NB4 (cell line): ENCODE results near the gene PAPOLB.

Experiments used
- MYC ChIP-seq: IDR thresholded peaks from 2 replicates; pipeline ENCODE4 v1.6.1; 2011; ENCODE audit warnings: low read depth, low read length
- POLR2A ChIP-seq: IDR thresholded peaks from 2 replicates; pipeline ENCODE4 v1.6.1; 2011; ENCODE audit warnings: mild to moderate bottlenecking; ENCODE audit not compliant: insufficient read length; ENCODE audit errors: extremely low read depth
- TF ChIP-seq, protein P1 (sequence below): IDR thresholded peaks from one replicate; pipeline ENCODE4 v1.5.1; 2012; ENCODE audit warnings: low read depth, low read length
- TF ChIP-seq, protein P2 (sequence below): IDR thresholded peaks from 2 replicates; pipeline ENCODE4 v1.6.1; 2011; ENCODE audit warnings: low read depth, low read length

DNA sequence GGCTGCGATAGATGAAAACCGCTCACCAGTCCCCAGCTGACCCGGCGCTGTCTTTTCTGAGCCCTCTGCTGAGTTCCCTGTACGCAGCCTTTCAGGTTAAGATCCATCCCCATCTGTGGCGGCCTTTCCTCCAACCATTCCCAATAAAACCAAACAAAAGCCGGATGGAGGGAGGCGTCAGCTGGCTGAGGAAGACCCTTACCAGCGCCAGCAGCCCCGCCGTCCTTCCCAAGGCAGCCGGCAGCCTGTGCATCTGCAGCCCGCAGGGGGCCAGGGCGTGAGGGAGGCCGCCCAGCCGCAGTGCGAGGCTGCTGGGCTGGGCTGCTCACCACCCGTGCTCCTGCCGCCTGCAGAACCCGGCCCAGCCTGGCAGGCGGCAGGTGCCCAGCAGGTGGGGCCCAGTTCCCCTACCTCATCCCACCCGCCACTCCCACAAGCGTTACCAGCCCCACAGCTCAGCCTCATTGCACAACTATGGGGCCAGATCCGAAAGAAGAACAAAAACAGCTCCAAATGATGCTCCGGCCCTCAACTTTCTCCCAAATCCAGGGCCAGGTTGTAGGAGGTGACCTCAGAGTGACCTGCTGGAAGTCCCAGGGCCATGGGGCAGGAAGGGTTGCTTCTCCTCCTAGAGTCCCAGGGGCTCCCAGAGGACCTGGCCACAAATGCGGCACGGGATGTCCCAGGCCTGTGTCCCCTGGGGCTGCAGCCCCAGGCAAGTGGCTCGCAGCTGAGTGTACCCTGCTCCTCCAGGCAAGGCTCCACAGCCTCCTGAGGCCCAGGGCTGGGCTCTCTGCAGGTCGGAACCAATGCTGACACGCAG, 23.8 kb downstream of the PAPOLB start:
- TF ChIP-seq, protein P1, sequence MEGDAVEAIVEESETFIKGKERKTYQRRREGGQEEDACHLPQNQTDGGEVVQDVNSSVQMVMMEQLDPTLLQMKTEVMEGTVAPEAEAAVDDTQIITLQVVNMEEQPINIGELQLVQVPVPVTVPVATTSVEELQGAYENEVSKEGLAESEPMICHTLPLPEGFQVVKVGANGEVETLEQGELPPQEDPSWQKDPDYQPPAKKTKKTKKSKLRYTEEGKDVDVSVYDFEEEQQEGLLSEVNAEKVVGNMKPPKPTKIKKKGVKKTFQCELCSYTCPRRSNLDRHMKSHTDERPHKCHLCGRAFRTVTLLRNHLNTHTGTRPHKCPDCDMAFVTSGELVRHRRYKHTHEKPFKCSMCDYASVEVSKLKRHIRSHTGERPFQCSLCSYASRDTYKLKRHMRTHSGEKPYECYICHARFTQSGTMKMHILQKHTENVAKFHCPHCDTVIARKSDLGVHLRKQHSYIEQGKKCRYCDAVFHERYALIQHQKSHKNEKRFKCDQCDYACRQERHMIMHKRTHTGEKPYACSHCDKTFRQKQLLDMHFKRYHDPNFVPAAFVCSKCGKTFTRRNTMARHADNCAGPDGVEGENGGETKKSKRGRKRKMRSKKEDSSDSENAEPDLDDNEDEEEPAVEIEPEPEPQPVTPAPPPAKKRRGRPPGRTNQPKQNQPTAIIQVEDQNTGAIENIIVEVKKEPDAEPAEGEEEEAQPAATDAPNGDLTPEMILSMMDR = peak; percentile 14
- TF ChIP-seq, protein P2, sequence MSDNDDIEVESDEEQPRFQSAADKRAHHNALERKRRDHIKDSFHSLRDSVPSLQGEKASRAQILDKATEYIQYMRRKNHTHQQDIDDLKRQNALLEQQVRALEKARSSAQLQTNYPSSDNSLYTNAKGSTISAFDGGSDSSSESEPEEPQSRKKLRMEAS = no peak
- TF ChIP-seq POLR2A = no peak
- no peak for TF ChIP-seq MYC
